Neural cell (in vitro differentiated cells): ENCODE data around the gene LAPTM5. TPM values are rescaled to one million over a fixed set of nuclear protein-coding genes. Genes with fewer than 3 reads are reported as not detected.

Experiments used
- H2AFZ ChIP-seq: fragments of 200-600, 300-800 bp; sonication (generic), shearing (Covaris generic); 2 replicates; pipeline ENCODE4 v1.6.0; 2014; ENCODE audit warnings: low read depth, mild to moderate bottlenecking, antibody characterized with exemption, low read length, moderate library complexity
- H3F3A ChIP-seq: fragments of 200-600 bp; shearing (Covaris generic); 2 replicates; pipeline ENCODE4 v1.6.1; 2016; ENCODE audit warnings: mild to moderate bottlenecking, moderate library complexity, mixed read lengths, antibody characterized with exemption, low read length; ENCODE audit not compliant: insufficient read depth, poor library complexity, severe bottlenecking
- H3K27ac ChIP-seq: fragments of 200-600, 300-800 bp; sonication (generic), shearing (Covaris generic); 2 replicates; pipeline ENCODE4 v1.5.1; 2014; ENCODE audit warnings: mild to moderate bottlenecking, low read length, moderate library complexity
- H3K27me3 ChIP-seq: fragments of 300-800, 200-600 bp; sonication (generic), shearing (Covaris generic); 2 replicates; pipeline ENCODE4 v1.6.0; 2014; ENCODE audit warnings: mild to moderate bottlenecking, low read depth, low read length, moderate library complexity; ENCODE audit not compliant: insufficient read depth
- H3K36me3 ChIP-seq: fragments of 300-800, 200-600 bp; sonication (generic), shearing (Covaris generic); 2 replicates; pipeline ENCODE4 v1.5.1; 2014; ENCODE audit warnings: mild to moderate bottlenecking, antibody characterized with exemption, low read length, moderate library complexity; ENCODE audit not compliant: insufficient read depth
- H3K4me2 ChIP-seq: fragments of 300-800, 200-600 bp; sonication (generic), shearing (Covaris generic); 2 replicates; pipeline ENCODE4 v1.6.0; 2014; ENCODE audit warnings: mild to moderate bottlenecking, low read length
- H3K4me3 ChIP-seq: fragments of 300-800, 200-600 bp; sonication (generic), shearing (Covaris generic); 2 replicates; pipeline ENCODE4 v1.5.1; 2014; ENCODE audit warnings: mild to moderate bottlenecking, low read length, moderate library complexity
- H3K79me2 ChIP-seq: fragments of 200-600 bp; shearing (Covaris generic); replicated peaks from 2 replicates; pipeline ENCODE4 v1.6.0; 2014; ENCODE audit warnings: mild to moderate bottlenecking, low read length, moderate library complexity; ENCODE audit not compliant: insufficient read depth
- H3K9ac ChIP-seq: fragments of 300-800, 200-600 bp; sonication (generic), shearing (Covaris generic); 2 replicates; pipeline ENCODE4 v1.6.1; 2016; ENCODE audit warnings: mild to moderate bottlenecking, low read length, mixed read lengths
- H3K9me2 ChIP-seq: fragments of 200-600 bp; shearing (Covaris generic); 2 replicates; pipeline ENCODE4 v1.6.1; 2016; ENCODE audit warnings: mild to moderate bottlenecking, low read length, mixed read lengths; ENCODE audit not compliant: insufficient read depth
- H3K9me3 ChIP-seq: fragments of 200-600, 300-800 bp; sonication (generic), shearing (Covaris generic); 2 replicates; pipeline ENCODE4 v1.6.1; 2016; ENCODE audit warnings: mild to moderate bottlenecking, mixed run types, low read length, moderate library complexity, mixed read lengths
- H4K20me1 ChIP-seq: fragments of 200-600 bp; shearing (Covaris generic); 2 replicates; pipeline ENCODE4 v1.6.1; 2016; ENCODE audit warnings: mild to moderate bottlenecking, mixed run types; ENCODE audit not compliant: insufficient read depth
- EP300 ChIP-seq: fragments of 450-650 bp; conservative IDR thresholded peaks from 2 replicates; pipeline ENCODE4 v1.6.1; 2014; ENCODE audit warnings: antibody characterized with exemption, mild to moderate bottlenecking, moderate library complexity; ENCODE audit not compliant: poor library complexity, severe bottlenecking
- EZH2 ChIP-seq: fragments of 200-600, 300-800 bp; shearing (Covaris generic), sonication (generic); IDR thresholded peaks from 2 replicates; pipeline ENCODE4 v1.6.1; 2014; ENCODE audit warnings: antibody characterized with exemption, low read length, borderline replicate concordance, mild to moderate bottlenecking; ENCODE audit not compliant: insufficient read depth, poor library complexity, severe bottlenecking
- MXI1 ChIP-seq: fragments of 450-650 bp; conservative IDR thresholded peaks from 2 replicates; pipeline ENCODE4 v1.6.1; 2014; ENCODE audit warnings: antibody characterized with exemption, mild to moderate bottlenecking; ENCODE audit not compliant: poor library complexity, severe bottlenecking
- POLR2AphosphoS5 ChIP-seq: IDR thresholded peaks from 2 replicates; pipeline ENCODE4 v1.6.1; 2012
- RAD21 ChIP-seq: fragments of 450-650 bp; conservative IDR thresholded peaks from 2 replicates; pipeline ENCODE4 v1.6.1; 2014; ENCODE audit warnings: antibody characterized with exemption, mild to moderate bottlenecking, moderate library complexity
- SMC3 ChIP-seq: fragments of 450-650 bp; conservative IDR thresholded peaks from 2 replicates; pipeline ENCODE4 v1.6.1; 2014; ENCODE audit warnings: antibody characterized with exemption, mild to moderate bottlenecking, moderate library complexity; ENCODE audit not compliant: poor library complexity
- TAF1 ChIP-seq: IDR thresholded peaks from 2 replicates; pipeline ENCODE4 v1.6.1; 2012; ENCODE audit warnings: low read depth
- polyA plus RNA-seq: library from polyadenylated mRNA; depleted of rRNA; stranded (reverse); fragments of >200 nt; gene quantifications from 2 replicates; pipeline ENCODE4 v1.2.3, GENCODE V29; 2014
- TF ChIP-seq, protein P1 (sequence below): fragments of 450-650 bp; IDR thresholded peaks from 2 replicates; pipeline ENCODE4 v1.5.1; 2014; ENCODE audit warnings: antibody characterized with exemption, mild to moderate bottlenecking, moderate library complexity; ENCODE audit not compliant: poor library complexity, severe bottlenecking
- TF ChIP-seq, protein P2 (sequence below): IDR thresholded peaks from 2 replicates; pipeline ENCODE4 v1.6.1; 2012; ENCODE audit warnings: borderline replicate concordance

Gene LAPTM5
- polyA plus RNA-seq, 1 donor from 2014 or later: 0.12 TPM

DNA sequence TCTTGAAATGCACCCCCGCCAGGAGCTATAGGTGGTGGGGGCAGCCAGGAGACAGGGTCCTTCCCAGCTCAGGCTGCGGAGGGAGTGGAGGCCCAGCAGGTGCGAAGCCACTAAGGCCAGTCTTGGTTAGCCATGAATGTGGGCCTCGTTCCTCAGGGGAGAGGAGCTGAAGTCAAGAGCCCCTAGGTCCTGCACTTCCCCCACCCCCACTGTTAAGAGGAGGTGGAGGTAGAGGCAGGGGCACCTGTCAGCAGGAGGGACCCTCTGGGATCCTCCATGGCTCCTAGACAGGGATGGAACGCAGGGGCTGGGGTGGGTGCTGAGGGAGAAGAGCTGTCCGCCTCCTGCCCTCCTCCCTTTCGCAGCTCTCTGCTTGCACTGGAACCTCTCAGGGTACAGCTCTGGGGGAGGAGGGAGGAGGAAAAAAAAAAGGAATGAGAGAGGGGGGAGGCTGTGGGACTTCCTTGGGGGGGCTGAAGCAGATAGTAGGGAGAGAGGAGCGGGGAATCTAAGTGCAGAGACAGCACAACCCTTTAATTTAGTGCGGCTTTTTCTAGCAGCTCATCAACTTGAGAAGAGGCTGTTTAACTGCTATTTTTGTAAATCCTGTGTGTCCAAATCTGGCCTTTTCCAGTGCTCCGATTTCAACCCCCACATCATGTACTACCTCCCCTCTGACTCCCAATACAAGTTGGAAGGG lies 71.2 kb downstream of the LAPTM5 start:
- H3K4me2 ChIP-seq: no peak overlapping the region
- H4K20me1 ChIP-seq: no peaks in the 10 kb centered on the region
- no peak overlapping the region for H3K27ac ChIP-seq
- no peaks in the 10 kb centered on the region for H3K36me3 ChIP-seq
- no peaks in the 10 kb centered on the region for H3F3A ChIP-seq
- no peak for TF ChIP-seq TAF1
- TF ChIP-seq, protein P1, sequence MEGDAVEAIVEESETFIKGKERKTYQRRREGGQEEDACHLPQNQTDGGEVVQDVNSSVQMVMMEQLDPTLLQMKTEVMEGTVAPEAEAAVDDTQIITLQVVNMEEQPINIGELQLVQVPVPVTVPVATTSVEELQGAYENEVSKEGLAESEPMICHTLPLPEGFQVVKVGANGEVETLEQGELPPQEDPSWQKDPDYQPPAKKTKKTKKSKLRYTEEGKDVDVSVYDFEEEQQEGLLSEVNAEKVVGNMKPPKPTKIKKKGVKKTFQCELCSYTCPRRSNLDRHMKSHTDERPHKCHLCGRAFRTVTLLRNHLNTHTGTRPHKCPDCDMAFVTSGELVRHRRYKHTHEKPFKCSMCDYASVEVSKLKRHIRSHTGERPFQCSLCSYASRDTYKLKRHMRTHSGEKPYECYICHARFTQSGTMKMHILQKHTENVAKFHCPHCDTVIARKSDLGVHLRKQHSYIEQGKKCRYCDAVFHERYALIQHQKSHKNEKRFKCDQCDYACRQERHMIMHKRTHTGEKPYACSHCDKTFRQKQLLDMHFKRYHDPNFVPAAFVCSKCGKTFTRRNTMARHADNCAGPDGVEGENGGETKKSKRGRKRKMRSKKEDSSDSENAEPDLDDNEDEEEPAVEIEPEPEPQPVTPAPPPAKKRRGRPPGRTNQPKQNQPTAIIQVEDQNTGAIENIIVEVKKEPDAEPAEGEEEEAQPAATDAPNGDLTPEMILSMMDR: no peak
- TF ChIP-seq, protein P2, sequence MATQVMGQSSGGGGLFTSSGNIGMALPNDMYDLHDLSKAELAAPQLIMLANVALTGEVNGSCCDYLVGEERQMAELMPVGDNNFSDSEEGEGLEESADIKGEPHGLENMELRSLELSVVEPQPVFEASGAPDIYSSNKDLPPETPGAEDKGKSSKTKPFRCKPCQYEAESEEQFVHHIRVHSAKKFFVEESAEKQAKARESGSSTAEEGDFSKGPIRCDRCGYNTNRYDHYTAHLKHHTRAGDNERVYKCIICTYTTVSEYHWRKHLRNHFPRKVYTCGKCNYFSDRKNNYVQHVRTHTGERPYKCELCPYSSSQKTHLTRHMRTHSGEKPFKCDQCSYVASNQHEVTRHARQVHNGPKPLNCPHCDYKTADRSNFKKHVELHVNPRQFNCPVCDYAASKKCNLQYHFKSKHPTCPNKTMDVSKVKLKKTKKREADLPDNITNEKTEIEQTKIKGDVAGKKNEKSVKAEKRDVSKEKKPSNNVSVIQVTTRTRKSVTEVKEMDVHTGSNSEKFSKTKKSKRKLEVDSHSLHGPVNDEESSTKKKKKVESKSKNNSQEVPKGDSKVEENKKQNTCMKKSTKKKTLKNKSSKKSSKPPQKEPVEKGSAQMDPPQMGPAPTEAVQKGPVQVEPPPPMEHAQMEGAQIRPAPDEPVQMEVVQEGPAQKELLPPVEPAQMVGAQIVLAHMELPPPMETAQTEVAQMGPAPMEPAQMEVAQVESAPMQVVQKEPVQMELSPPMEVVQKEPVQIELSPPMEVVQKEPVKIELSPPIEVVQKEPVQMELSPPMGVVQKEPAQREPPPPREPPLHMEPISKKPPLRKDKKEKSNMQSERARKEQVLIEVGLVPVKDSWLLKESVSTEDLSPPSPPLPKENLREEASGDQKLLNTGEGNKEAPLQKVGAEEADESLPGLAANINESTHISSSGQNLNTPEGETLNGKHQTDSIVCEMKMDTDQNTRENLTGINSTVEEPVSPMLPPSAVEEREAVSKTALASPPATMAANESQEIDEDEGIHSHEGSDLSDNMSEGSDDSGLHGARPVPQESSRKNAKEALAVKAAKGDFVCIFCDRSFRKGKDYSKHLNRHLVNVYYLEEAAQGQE: no peak
- no peak for TF ChIP-seq POLR2AphosphoS5
- TF ChIP-seq SMC3: no peak
- no peak for TF ChIP-seq EZH2
- TF ChIP-seq RAD21: no peak
- TF ChIP-seq EP300: no peak
- no peak for TF ChIP-seq MXI1
- no peak overlapping the region for H3K4me3 ChIP-seq
- H3K9ac ChIP-seq: no peak overlapping the region
- H3K79me2 ChIP-seq: no peaks in the 10 kb centered on the region
- H3K27me3 ChIP-seq: peaks cover 18% of the 10 kb centered on the region
- H2AFZ ChIP-seq: no peak overlapping the region
- H3K9me3 ChIP-seq: no peaks in the 10 kb centered on the region
- H3K9me2 ChIP-seq: no peaks in the 10 kb centered on the region

DNA sequence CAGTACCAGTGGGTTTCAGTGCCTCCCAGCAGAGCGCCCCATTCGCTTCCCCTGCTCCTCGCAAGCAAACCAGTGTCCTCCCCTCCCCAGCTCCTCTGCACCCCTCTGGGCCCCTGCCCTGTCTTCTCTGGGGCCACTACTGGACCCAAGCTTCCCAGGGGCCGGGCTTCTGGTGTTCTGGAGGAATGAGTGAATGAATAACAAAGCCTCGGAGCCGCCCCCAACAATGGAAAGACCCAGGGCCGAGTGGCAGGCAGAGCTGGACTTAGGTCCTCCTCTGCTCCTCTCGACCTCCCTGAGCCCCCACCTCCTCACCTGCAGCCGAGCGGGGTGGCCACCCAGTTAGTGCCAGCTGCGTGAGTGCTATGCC lies 71.8 kb downstream of the LAPTM5 start:
- no peaks in the 10 kb centered on the region for H3K9me3 ChIP-seq

More for the DNA sequence above, 71.8 kb downstream of the LAPTM5 start:
- H3K4me2 ChIP-seq: no peak overlapping the region
- no peak overlapping the region for H3K27ac ChIP-seq
- no peaks in the 10 kb centered on the region for H4K20me1 ChIP-seq
- TF ChIP-seq POLR2AphosphoS5 (no peak), EP300 (no peak), MXI1 (no peak), SMC3 (no peak), RAD21 (no peak), TAF1 (no peak), EZH2 (no peak)
- TF ChIP-seq, protein P1: no peak
- TF ChIP-seq, protein P2: no peak
- H3K9ac ChIP-seq: no peak overlapping the region
- H3F3A ChIP-seq: no peaks in the 10 kb centered on the region
- H2AFZ ChIP-seq: no peak overlapping the region
- no peaks in the 10 kb centered on the region for H3K36me3 ChIP-seq
- H3K9me2 ChIP-seq: no peaks in the 10 kb centered on the region
- H3K4me3 ChIP-seq: no peak overlapping the region
- peaks cover 18% of the 10 kb centered on the region for H3K27me3 ChIP-seq
- no peaks in the 10 kb centered on the region for H3K79me2 ChIP-seq
